NOMO-1 treated with dmso at 0.1 percent for 144 hours (cell line): ENCODE measurements around the gene PDCD11.
"Not testable (repeated sequence)": the region's sequence is repeated elsewhere in the genome, so short reads cannot be mapped to it uniquely, and the experiment has no call there.

ENCODE experiments used
- DNase-seq: peaks from one replicate; lab custom pipeline; 2025; ENCODE audit not compliant: unreplicated experiment; lab: John Stamatoyannopoulos, UW

The PDCD11 gene

GRCh38 chr10:103415581-103415980 lies 19.2 kb downstream of the PDCD11 start:
- no peak for DNase-seq

- DNase-seq = no peak
Observed at GRCh38 chr10:103416436-103417147, 20.2 kb downstream of the PDCD11 start.

GRCh38 chr10:103417148-103417469 lies 20.7 kb downstream of the PDCD11 start:
- not testable (repeated sequence) for DNase-seq

GRCh38 chr10:103417601-103418000 lies 21.2 kb downstream of the PDCD11 start:
- DNase-seq = no peak

DNA sequence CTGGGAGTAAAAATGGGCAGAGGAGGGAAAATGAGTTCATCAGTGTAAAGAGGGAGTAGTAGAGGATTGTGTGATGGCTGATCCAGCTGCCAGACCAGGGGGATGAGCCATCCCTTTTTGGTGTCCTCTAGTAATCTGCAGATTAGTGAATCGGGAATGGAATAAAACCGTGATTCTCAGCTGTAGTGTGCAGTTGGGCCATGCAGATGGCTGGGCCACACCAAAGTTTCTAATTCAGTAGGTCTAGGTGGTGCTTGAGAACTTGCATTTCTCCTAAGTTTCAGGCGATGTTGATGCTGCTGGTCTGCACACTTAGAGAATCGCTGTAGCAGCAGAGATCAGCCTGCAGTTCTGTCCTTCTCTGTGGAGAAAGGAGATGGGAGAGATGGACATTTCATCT lies 22.7 kb downstream of the PDCD11 start:
- no peak for DNase-seq

DNA sequence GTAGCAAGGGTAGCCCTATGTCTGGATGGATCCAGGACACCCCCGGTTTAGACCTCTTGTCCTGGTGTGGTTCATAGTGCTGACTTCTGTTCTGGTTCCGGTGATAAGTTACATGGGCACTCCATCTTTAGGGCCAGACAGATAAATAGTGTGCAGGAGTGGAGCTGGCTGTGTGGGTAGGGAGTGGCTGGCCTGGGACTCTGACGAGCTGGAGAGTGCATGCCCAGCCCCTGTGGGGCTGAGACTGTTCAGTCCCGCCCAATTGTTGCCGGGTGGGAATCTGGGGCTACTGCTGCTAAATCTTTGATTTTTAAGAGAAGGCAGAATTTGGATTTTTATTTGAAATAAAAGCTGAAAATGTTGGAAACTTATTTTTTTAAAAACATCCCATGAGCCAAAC lies 27.3 kb downstream of the PDCD11 start:
- no peak for DNase-seq

- DNase-seq = no peak
Observed at GRCh38 chr10:103427866-103428265, 31.4 kb downstream of the PDCD11 start.

DNA sequence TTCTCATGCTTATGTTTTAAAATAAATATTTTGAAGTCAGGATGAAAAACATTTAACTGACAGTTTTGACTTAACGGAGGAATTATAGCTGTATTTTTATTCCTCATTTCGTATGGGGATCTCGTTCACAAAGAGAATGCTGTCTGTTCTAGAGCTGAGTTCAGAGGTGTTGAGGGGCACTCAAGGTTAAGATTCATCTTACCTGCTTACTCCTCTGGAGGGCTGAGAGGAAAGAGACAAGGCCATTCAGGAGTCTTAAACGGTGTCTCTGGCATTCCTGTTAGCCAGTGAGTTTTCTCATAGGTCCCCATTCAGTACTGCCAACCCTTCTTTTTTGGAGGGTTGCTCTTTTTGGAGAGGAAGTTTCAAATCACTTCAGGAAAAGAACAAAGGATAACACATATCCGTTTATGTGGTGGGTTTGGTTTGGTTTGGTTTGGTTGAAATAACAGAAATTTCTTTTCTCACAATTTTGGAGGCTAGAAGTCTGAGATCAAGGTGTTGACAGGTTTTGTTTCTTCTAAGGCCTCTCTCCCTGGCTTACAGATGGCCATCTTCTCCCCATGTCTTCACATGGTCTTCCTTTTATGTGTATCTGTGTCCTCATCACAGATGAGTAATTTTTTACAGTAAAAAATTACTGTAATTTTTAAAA lies 32.7 kb downstream of the PDCD11 start:
- DNase-seq = no peak

DNA sequence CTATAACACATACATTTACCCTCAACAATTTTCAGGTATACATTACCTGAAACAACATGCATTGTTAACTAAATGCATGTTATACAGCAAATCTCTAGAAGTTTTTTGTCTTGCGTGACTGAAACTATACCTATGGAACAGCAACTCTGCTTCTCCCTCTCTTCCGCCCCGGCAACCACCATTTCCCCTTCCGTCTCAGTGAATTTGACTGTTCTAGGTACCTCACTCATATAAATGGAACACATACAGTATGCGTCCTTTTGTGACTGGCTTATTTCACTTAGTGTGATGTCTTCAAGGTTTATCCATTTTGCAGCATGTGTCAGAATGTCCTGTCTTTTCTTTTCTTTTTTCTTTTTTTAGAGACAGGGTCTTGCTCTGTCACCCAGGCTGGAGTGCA lies 33.2 kb downstream of the PDCD11 start:
- no peak for DNase-seq

DNA sequence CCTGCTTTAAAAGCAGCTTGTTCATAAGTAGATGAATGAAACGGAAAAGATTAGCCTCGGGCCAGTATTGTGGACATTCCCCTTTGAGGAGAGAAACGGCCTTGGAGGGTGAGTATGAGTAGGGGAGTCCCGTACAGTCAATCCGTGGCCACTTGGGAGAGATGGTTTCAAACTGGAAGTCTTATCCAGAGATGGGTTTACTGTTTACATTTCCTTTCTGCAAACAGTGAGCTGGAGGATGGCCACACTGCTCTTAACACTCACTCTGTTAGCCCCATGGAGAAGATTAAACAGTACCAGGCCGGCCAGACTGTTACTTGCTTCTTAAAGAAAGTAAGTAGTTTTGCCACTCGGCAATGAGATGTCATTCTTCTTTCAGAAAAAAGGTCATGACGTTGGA lies 35.5 kb downstream of the PDCD11 start:
- DNase-seq = no peak

- no peak for DNase-seq
Observed at GRCh38 chr10:103433858-103434257, 37.4 kb downstream of the PDCD11 start.

DNA sequence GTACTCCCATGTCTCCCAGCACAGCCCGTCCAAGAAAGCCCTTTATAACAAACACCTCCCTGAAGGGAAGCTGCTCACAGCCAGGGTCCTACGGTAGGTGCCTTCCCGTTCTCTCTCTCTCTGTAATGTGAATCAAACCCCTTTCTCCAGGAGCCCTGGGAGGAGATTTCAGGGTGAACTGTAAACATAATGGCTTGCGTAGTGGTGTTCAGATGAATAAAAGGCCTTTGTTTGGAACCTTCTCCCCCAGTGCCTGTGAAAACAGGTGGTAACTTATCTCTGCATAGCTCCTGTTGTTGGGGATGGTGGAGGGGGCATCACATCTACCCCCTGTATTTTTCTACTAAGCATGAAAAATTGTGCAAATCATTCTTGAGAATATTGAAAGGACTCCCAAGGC lies 43.4 kb downstream of the PDCD11 start:
- no peak for DNase-seq

- DNase-seq = no peak
Observed at GRCh38 chr10:103440416-103440815, 44.0 kb downstream of the PDCD11 start.

- DNase-seq = no peak
Observed at GRCh38 chr10:103441206-103441605, 44.8 kb downstream of the PDCD11 start.

- no peak for DNase-seq
Observed at GRCh38 chr10:103441611-103442010, 45.2 kb downstream of the PDCD11 start.

DNA sequence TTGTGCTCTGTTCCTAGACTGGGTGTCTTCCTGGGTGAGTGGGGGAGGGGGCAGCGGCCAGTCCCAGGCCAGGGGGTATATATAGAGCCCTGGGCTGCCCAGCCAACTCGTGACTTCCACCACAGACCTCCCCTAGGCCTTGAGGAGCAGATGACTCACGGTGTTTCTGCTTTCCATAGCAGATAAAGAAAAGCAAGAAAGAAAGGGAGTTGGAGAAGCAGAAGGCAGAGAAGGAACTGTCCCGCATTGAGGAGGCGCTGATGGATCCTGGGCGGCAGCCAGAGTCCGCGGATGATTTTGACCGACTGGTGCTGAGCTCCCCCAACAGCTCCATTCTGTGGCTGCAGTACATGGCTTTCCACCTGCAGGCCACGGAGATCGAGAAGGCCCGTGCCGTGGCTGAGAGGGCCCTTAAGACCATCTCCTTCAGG lies 45.6 kb downstream of the PDCD11 start:
- DNase-seq = no peak

DNA sequence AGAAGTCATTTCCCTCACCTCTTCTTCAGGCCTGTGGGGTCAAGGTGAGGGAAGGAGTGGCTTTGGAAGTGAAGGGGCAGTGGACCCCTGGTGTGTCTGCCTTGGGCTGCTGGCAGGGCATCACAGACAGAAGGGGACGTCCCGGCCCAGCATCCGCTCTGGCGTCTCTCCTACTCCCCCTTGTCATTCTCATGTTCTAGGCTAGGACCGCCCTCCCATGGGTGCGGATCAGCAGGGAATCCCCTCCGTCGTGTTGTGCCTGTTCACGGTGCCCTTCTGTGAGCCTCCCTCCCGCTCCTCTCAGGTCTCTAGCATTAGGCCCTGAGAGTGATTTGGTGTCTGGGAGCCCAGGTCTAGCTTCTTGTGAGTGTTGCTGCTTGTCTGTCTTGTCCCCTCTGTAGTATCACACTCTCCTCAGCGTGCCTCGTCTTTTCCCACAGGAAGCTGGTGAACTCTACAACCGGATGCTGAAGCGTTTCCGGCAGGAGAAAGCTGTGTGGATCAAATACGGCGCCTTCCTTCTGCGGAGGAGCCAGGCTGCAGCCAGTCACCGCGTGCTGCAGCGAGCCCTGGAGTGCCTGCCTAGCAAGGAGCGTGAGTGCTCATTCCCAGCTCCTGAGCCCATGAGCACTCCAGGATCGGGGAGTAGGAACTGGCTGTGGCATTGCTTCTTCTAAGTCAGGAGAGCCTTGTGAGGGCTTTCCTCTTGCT lies 47.2 kb downstream of the PDCD11 start:
- no peak for DNase-seq

DNA sequence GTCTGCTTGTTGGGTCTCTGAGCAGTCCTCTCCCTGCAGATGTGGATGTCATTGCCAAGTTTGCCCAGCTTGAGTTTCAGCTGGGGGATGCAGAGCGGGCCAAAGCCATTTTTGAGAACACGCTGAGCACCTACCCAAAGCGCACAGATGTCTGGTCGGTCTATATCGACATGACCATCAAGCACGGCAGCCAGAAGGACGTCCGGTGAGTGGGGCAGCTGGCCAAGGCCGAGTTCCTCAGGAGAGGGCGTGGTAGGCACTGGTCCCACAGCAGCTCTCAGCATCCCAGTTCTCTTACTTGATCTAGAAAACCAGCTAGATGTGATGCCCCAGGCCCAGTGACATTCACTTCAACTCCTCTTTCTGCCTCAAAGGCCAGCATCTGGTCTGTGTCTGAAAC lies 48.1 kb downstream of the PDCD11 start:
- DNase-seq = no peak

DNA sequence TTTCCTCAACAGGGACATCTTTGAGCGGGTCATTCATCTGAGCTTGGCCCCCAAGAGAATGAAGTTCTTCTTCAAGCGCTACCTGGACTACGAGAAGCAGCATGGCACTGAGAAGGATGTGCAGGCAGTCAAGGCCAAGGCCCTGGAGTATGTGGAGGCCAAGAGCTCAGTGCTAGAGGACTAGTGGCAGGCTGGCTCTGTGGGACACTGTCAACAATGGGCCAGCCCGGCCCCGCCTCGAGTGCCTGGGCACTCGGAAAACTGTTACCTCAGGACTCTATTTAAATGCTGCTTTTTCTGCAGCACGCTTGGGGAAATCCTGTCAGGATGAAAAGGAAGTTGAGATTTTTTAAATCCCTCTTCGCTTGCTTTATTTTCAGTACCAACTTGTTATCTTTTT lies 48.9 kb downstream of the PDCD11 start:
- no peak for DNase-seq

DNA sequence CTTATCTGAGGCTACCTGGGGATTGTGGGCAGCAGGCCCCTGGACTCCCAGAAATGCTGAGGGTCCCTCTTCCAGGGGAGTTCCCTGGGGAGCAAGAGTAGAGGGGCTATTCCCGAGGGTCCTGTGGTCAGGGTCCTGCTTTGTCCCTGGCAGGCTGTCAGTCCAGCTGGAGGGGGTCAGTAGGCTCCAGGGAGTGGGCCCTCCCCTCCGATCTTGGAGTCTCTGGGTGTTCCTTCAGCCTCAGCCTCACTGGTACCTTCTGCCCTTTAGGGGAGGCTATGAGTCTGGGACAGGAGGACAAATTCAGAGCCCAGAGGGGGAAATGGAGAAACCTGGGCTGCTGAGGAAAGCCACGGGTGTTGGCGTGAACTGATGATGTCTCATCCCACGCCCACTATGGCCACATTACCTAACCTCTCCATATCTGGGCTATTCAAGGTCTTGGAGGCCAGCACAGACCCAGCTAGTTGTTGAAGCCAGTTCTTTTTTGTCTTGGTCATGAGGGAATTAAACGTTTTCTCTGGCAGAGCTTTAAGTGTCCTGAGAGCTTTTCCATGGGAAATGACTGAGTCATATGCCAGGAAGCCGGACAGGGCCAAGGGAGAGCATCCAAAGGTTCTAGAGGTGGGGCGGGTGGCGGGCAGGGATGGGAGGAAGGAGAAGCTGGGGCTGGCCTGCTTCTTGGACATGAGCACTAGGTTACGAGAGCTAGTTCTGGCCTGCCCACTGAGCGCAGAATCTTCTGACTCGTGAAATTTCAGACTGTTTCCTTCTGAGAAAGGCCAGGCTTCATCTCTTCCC lies 49.5 kb downstream of the PDCD11 start:
- DNase-seq = no peak

DNA sequence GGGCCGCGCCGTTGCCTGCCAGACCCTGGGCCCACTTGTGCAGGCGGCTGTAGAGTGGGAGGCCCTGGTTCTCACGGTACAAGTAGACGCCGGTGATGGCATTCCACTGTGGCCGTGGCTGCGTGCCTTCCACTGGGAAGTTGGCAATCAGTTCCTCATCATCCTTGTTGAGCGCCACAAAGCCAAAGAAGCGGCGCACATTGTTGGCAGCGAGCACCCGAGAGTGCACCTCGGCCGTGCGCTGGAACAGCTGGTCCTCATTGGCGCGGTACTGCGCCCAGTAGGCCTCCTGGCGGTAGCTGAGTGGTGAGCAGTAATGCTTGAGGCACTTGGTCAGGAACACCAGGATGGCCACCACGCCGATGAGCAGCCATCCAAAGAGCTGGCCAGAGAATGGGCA lies 50.8 kb downstream of the PDCD11 start:
- DNase-seq = no peak

DNA sequence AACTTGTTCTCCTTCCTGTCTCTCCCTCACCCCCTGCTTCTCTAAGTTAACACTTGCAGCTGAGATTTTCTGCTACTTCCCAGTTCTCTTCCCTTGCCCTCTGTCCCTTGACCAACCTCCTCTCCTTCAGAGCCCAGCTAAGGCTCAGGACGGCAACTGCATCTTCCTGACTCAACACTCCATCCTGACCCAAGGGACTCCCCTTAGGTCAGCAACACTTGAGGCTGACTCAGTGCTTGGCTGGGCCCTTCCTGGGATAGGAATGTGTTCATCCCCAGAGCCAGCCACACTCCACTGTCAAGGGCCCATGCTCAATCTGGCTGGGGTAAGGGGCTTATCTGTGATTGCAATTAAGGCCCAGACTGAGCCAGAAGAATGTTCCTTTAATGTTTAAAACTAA lies 52.3 kb downstream of the PDCD11 start:
- no peak for DNase-seq
